A549 (cell line): ENCODE data around the gene MEAK7. TPM values are rescaled to one million over a fixed set of nuclear protein-coding genes. Genes with fewer than 3 reads are reported as not detected.
A peak's percentile ranks its signal among the peaks of the same experiment; 100 is the strongest.

Source experiments
- ATAC-seq, 2 experiments: fragments of 200-7000 bp in 1 of 2; fragments of >200 bp in 1 of 2; cut with Nextera tagmentation in 1 of 2; cut with Tn5 transposase in 1 of 2; 3 replicates each; pipeline versions ENCODE4 v1.8.0 to v1.9.1; 2018 to 2020; ENCODE audit warnings: mild to moderate bottlenecking in 1 of 2, moderate library complexity in 1 of 2
- CTCF ChIA-PET: fragments of 300-600 bp; sonication (Branson Sonifier 250); formaldehyde crosslinking; extraction: SDS; loops from one replicate; lab custom pipeline; 2021; ENCODE audit warnings: antibody characterized with exemption, inconsistent platforms; lab: Yijun Ruan, JAX
- POLR2A ChIA-PET: fragments of 350-600 bp; formaldehyde crosslinking; extraction: SDS; loops from one replicate; lab custom pipeline; 2021; ENCODE audit warnings: antibody characterized with exemption, inconsistent platforms; lab: Yijun Ruan, JAX
- DNase-seq, 2 experiments: peaks; one replicate each; pipeline versions ENCODE4 v3.0.0 to v3.0.0-alpha.2; 2011 to 2016; ENCODE audit warnings: low read depth in 1 of 2, low spot score in 1 of 2
- FAIRE-seq: peaks from 2 replicates; lab custom pipeline; 2011; peaks lifted over from hg19 to GRCh38; lab: Jason Lieb, UNC
- H3K27ac ChIP-seq, 2 experiments: fragments of >200 bp; sonication (Bioruptor Twin); formaldehyde crosslinking; 3 replicates each; pipeline ENCODE4 v1.5.1; 2016 to 2017
- H3K4me1 ChIP-seq: fragments of >200 bp; sonication (Bioruptor Twin); formaldehyde crosslinking; 3 replicates; pipeline ENCODE4 v1.6.1; 2016
- H3K4me2 ChIP-seq: fragments of >200 bp; sonication (Bioruptor Twin); formaldehyde crosslinking; 3 replicates; pipeline ENCODE4 v1.6.1; 2016
- H3K4me3 ChIP-seq: fragments of >200 bp; sonication (Bioruptor Twin); formaldehyde crosslinking; 3 replicates; pipeline ENCODE4 v1.5.1; 2016
- H3K9me3 ChIP-seq: fragments of >200 bp; sonication (Bioruptor Twin); formaldehyde crosslinking; 3 replicates; pipeline ENCODE4 v1.6.1; 2016
- BCL3 ChIP-seq: fragments of >200 bp; sonication (Bioruptor Twin); formaldehyde crosslinking; IDR thresholded peaks from 3 replicates; pipeline ENCODE4 v1.6.1; 2016
- BHLHE40 ChIP-seq: IDR thresholded peaks from 2 replicates; pipeline ENCODE4 v1.6.1; 2012; ENCODE audit warnings: low read depth, low read length, inconsistent platforms
- CHD2 ChIP-seq: fragments of 150-350 bp; IDR thresholded peaks from 2 replicates; pipeline ENCODE4 v1.6.1; 2014; ENCODE audit warnings: low read length; ENCODE audit not compliant: partially characterized antibody
- CHD4 ChIP-seq: fragments of 200-600 bp; sonication (generic); IDR thresholded peaks from 2 replicates; pipeline ENCODE4 v1.6.1; 2016; ENCODE audit warnings: antibody characterized with exemption, mild to moderate bottlenecking, borderline replicate concordance
- CTCF ChIP-seq: fragments of >200 bp; sonication (Bioruptor Twin); formaldehyde crosslinking; IDR thresholded peaks from 3 replicates; pipeline ENCODE4 v1.5.1; 2016
- EP300 ChIP-seq, 2 experiments: fragments of >200 bp; sonication (Bioruptor Twin); formaldehyde crosslinking; IDR thresholded peaks; 2 replicates in 1 of 2; 3 replicates in 1 of 2; pipeline ENCODE4 v1.6.1; 2016 to 2017
- FOSB ChIP-seq: fragments of 250-450 bp; sonication (Bioruptor Pico); IDR thresholded peaks from 2 replicates; pipeline ENCODE4 v1.5.0; 2020; ENCODE audit warnings: mild to moderate bottlenecking, moderate library complexity
- FOXS1 ChIP-seq: fragments of 250-450 bp; sonication (Bioruptor Pico); IDR thresholded peaks from 2 replicates; pipeline ENCODE4 v1.5.0; 2020; ENCODE audit warnings: mild to moderate bottlenecking, moderate library complexity
- GATA3 ChIP-seq: IDR thresholded peaks from 2 replicates; pipeline ENCODE4 v1.6.1; 2012; ENCODE audit warnings: borderline replicate concordance
- HDAC2 ChIP-seq: fragments of 200-600 bp; sonication (generic); IDR thresholded peaks from 2 replicates; pipeline ENCODE4 v1.6.1; 2016
- KDM1A ChIP-seq: fragments of 200-600 bp; sonication (generic); IDR thresholded peaks from 2 replicates; pipeline ENCODE4 v1.6.1; 2016; ENCODE audit warnings: low read depth, mild to moderate bottlenecking
- KDM5A ChIP-seq: fragments of 200-600 bp; sonication (generic); IDR thresholded peaks from 2 replicates; pipeline ENCODE4 v1.6.1; 2016; ENCODE audit warnings: antibody characterized with exemption, mild to moderate bottlenecking
- MAFK ChIP-seq: fragments of 450-650 bp; IDR thresholded peaks from 2 replicates; pipeline ENCODE4 v1.6.1; 2014; ENCODE audit not compliant: partially characterized antibody
- MYC ChIP-seq: IDR thresholded peaks from 2 replicates; pipeline ENCODE4 v1.6.1; 2012; ENCODE audit warnings: mild to moderate bottlenecking, inconsistent platforms, low read length, improper control_type of control experiment, borderline replicate concordance
- NFE2L2 ChIP-seq: fragments of 150-350 bp; conservative IDR thresholded peaks from 2 replicates; pipeline ENCODE4 v1.6.1; 2014; ENCODE audit warnings: low read length
- NPAS2 ChIP-seq: fragments of 250-450 bp; sonication (Bioruptor Pico); IDR thresholded peaks from 2 replicates; pipeline ENCODE4 v1.8.0; 2022; ENCODE audit warnings: mild to moderate bottlenecking, moderate library complexity, borderline replicate concordance
- RAD21 ChIP-seq, 2 experiments: fragments of >200 bp in 1 of 2; sonication (Bioruptor Twin) in 1 of 2; formaldehyde crosslinking in 1 of 2; IDR thresholded peaks in 1 of 2; conservative IDR thresholded peaks in 1 of 2; 2 replicates in 1 of 2; 3 replicates in 1 of 2; pipeline ENCODE4 v1.6.1; 2012 to 2018; ENCODE audit warnings: inconsistent platforms in 1 of 2
- RARB ChIP-seq: fragments of 250-450 bp; sonication (Bioruptor Pico); IDR thresholded peaks from 2 replicates; pipeline ENCODE4 v1.8.0; 2021; ENCODE audit warnings: mild to moderate bottlenecking, moderate library complexity
- SMC3 ChIP-seq: fragments of >200 bp; sonication (Bioruptor Twin); formaldehyde crosslinking; IDR thresholded peaks from 3 replicates; pipeline ENCODE4 v1.6.1; 2018; ENCODE audit warnings: inconsistent platforms
- ZC3H11A ChIP-seq: fragments of 450-650 bp; IDR thresholded peaks from 2 replicates; pipeline ENCODE4 v1.6.1; 2014; ENCODE audit warnings: antibody characterized with exemption, mild to moderate bottlenecking
- ZFP36 ChIP-seq: fragments of 450-650 bp; IDR thresholded peaks from 2 replicates; pipeline ENCODE4 v1.6.1; 2014; ENCODE audit warnings: borderline replicate concordance; ENCODE audit not compliant: partially characterized antibody
- ZSCAN20 ChIP-seq: fragments of 250-450 bp; sonication (Bioruptor Pico); IDR thresholded peaks from 2 replicates; pipeline ENCODE4 v1.8.0; 2022; ENCODE audit warnings: mild to moderate bottlenecking, moderate library complexity
- WGBS: methylation state at CpG from one replicate; pipeline ENCODE4 v1.1.6; 2017; ENCODE audit errors: missing lambda C conversion rate; 5-methylcytosine and 5-hydroxymethylcytosine counted together
- polyA plus RNA-seq, 4 experiments: library from polyadenylated mRNA; depleted of rRNA in 3 of 4; stranded (reverse); fragments of >200 nt; fragmentation: RNase III in 1 of 4; extraction: RNeasy Plus Mini Kit Qiagen cat#74134 plus additional on column Dnase treatment in 1 of 4; gene quantifications; 2 replicates in 3 of 4; 3 replicates in 1 of 4; pipeline ENCODE4 v1.2.3, GENCODE V29; 2011 to 2017

Gene MEAK7
- polyA plus RNA-seq, 2 of the 4 experiments (the other 2 are of a cell fraction) = 26.2 to 30.5 TPM

GRCh38 chr16:84465154-84465553 is 39.3 kb downstream of the MEAK7 start:
- CTCF ChIA-PET = interaction anchor here (0.8 to 1.9 kb wide), 5 partner anchors 11 to 188 kb away, joined by 3 to 13 read pairs (median 3); no protein-coding TSS in a partner anchor
- H3K4me3 ChIP-seq = no peak overlapping the region
- FAIRE-seq = no peak

GRCh38 chr16:84464116-84464515 is 40.3 kb downstream of the MEAK7 start:
- DNase-seq (no peak), ATAC-seq (no peak), FAIRE-seq (no peak)
- CTCF ChIA-PET = interaction anchor here (0.6 to 1.8 kb wide), 5 partner anchors 14 to 207 kb away, joined by 3 to 6 read pairs (median 4); no protein-coding TSS in a partner anchor
- WGBS = 77% methylated on average over 6 of the region's 6 CpGs
- Histone ChIP-seq H3K4me1 (no peaks in the 10 kb centered on the region), H3K4me3 (no peak overlapping the region), H3K9me3 (peaks cover 17% of the 10 kb centered on the region), H3K4me2 (no peak overlapping the region), H3K27ac (no peak overlapping the region)
- POLR2A ChIA-PET = no interaction called here
- TF ChIP-seq FOSB (no peak), RAD21 (conservative IDR thresholded peaks at IDR 0.05 in 1 of 2, IDR thresholded peaks at IDR 0.05 in 1 of 2) (no peak), NFE2L2 (no peak), CHD2 (no peak), RARB (CRISPR knock-in tag) (no peak), KDM5A (no peak), MYC (no peak), ZFP36 (no peak), FOXS1 (no peak), ZSCAN20 (CRISPR knock-in tag) (no peak), NPAS2 (CRISPR knock-in tag) (no peak)

More at GRCh38 chr16:84465154-84465553, 39.3 kb downstream of the MEAK7 start:
- H3K4me2 ChIP-seq = no peak overlapping the region
- peaks cover 17% of the 10 kb centered on the region for H3K9me3 ChIP-seq
- H3K4me1 ChIP-seq = no peaks in the 10 kb centered on the region
- WGBS = 89% methylated on average over 6 of the region's 6 CpGs
- TF ChIP-seq CHD4 = no peak
- TF ChIP-seq SMC3 = 0 out of 3 replicates have a peak, but pooled peaks have one; percentile 8
- no peak for TF ChIP-seq NPAS2 (CRISPR knock-in tag)
- TF ChIP-seq GATA3 = no peak
- no peak for TF ChIP-seq HDAC2
- no peak overlapping the region for H3K27ac ChIP-seq
- POLR2A ChIA-PET = no interaction called here
- ATAC-seq (no peak), DNase-seq (no peak)

- Histone ChIP-seq H3K4me2 (no peak overlapping the region), H3K4me3 (no peak overlapping the region), H3K4me1 (no peaks in the 10 kb centered on the region), H3K27ac (no peak overlapping the region), H3K9me3 (peaks cover 17% of the 10 kb centered on the region)
- no peak for DNase-seq
- CTCF ChIA-PET = interaction anchor here (0.9 to 1.5 kb wide), 3 partner anchors 43 to 187 kb away, joined by 3 to 4 read pairs (median 4); no protein-coding TSS in a partner anchor
- 82% methylated on average over 7 of the region's 7 CpGs for WGBS
- no peak for ATAC-seq
- POLR2A ChIA-PET = no interaction called here
- FAIRE-seq = no peak
- TF ChIP-seq MAFK (no peak), BCL3 (no peak), EP300 (IDR thresholded peaks at IDR 0.05) (no peak), KDM1A (no peak), BHLHE40 (no peak), CTCF (no peak), ZC3H11A (no peak)
- TF ChIP-seq, all 56 proteins: peak for 0
Observed at GRCh38 chr16:84463221-84463620, 41.2 kb downstream of the MEAK7 start.
